GM19372 (cell line): ENCODE data around the gene SLC35D1.

ENCODE experiments used
- ATAC-seq: cut with Tn5 transposase; IDR thresholded peaks from one replicate; pipeline ENCODE4 v1.9.1; 2021; ENCODE audit warnings: mild to moderate bottlenecking, low read depth, moderate library complexity; ENCODE audit not compliant: unreplicated experiment

SLC35D1 gene

GRCh38 chr1:67051196-67051595 lies 2.8 kb downstream of the SLC35D1 start:
- ATAC-seq: no peak

DNA sequence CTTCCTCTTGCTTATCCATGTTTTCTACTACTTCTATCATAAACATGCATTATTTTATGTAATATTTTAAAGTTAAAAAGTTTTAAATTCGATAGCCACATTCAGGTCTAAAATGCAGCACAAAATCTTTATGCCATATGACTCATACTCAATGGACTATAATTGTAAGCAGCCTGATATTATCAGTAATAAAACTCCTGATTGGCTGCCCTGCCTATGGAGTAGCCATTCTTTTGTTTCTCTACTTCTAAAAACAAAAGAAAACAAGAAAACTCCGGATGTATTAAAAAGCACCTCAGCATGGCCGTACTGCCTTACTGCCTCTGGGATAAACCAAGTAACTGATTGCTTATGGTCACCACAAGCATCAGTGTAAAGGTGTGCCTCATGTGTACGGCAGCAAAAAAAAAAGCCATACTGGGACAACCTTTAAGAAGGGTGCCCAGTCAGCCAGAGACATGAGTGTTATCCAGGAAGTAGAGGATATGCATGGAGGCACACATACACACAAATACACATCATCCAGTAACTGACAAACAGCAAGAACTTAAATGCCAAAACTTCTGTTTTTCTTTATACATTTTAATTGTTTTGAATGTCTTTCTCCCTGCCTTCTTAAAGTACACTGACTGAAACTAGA lies 9.2 kb downstream of the SLC35D1 start:
- no peak for ATAC-seq

- ATAC-seq: no peak
Observed at GRCh38 chr1:67043366-67043765, 10.6 kb downstream of the SLC35D1 start.

DNA sequence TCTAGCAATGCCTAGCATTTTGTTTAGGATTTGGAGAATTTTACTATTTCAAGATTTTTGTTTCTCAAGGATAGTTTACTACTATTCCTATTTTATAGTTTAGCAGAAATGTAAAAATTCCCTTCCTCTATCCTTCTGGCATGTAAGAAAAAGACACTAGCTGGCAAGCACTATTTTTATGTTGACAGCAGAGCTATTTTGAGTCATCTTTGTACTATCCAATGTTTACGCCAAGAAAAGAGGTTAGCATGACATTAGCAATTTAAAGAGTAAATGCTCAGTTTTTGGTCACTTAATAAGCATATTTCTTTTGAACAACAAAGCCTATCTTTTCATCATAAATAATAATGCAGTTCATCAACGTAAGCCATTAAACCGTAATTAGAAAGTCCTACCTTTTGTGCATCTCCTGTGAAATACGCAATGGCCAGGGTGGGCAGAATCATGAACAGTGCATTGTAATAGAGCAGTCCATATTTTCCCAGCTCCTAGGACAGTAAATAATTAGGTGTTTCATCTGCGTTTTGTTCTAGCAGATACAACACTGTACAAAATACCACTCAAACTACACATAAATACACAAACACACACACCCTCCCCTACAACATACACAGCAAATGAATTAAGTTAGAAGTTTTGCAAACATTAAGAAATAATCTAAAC lies 12.0 kb downstream of the SLC35D1 start:
- no peak for ATAC-seq

- no peak for ATAC-seq
Observed at GRCh38 chr1:67040405-67040804, 13.5 kb downstream of the SLC35D1 start.

- no peak for ATAC-seq
Observed at GRCh38 chr1:67031859-67032247, 22.1 kb downstream of the SLC35D1 start.

- ATAC-seq: no peak
Observed at GRCh38 chr1:67031121-67031858, 22.7 kb downstream of the SLC35D1 start.

GRCh38 chr1:67029472-67029871 lies 24.5 kb downstream of the SLC35D1 start:
- no peak for ATAC-seq

GRCh38 chr1:67020765-67021164 lies 33.2 kb downstream of the SLC35D1 start:
- ATAC-seq: no peak

- ATAC-seq: no peak
Observed at GRCh38 chr1:67020304-67020703, 33.6 kb downstream of the SLC35D1 start.

DNA sequence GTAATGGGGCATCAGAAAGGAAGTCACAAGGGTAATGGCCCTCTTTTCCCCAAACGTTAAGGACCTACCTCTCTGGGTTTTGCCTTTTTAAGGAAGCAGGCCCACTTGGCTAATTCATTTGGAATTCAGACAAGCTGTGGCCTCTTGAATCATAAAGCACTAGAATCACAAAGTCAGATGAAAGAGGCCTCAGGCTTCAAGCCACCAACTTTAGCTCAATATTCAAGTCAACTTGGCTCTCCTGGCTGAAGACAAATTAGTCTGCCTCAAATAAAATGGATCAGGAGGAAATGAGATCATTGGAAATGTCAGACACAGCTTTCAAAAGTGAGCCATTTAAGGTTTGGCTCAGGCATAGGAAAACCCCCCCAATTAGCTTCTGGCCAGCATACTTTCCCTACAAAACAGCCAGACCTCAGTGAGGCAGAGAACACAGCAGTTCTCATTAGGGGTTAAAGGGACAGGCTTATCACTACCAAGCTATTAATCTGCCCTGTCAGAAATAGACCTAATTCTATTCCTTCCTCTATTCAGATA lies 34.3 kb downstream of the SLC35D1 start:
- ATAC-seq: no peak

DNA sequence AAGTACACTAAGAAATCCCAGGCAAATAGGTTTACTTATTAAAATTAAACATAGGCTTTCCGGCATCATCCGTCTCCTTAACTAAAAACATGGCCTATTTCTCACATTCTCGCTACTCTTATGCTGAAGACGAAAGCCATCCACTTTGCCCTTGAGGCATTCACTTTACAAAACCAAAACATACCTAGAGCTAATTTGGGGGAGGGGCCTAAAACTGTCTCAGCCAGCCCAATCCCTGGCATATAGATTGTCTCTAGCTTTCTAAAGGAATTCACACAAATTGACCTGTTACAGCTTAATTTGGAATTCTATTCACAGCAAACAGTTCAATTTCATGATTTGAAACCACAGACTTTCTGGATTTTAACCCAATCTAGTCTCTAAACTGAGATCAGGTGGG lies 34.8 kb downstream of the SLC35D1 start:
- ATAC-seq: no peak

DNA sequence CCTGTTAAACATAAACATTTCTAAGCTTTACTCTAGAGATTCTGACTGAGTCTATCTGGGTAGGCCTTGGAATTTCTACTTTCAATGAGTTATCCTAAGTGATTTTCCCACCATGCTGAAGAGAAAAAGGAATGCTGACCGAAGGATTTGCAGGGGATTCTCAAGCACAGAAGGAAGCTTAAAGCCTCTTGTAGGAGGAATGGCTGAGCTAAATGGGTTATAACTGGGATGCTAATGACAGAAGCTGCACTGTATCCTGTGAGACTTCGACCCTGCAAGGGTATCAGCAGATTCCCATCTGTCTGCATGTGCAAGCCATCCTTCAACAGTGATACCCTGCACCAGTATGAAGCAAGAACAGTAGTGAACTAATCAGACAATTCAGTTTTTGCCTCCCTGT lies 35.4 kb downstream of the SLC35D1 start:
- no peak for ATAC-seq

GRCh38 chr1:67013573-67013972 lies 40.4 kb downstream of the SLC35D1 start:
- no peak for ATAC-seq

GRCh38 chr1:67009792-67010191 lies 44.2 kb downstream of the SLC35D1 start:
- ATAC-seq: no peak

DNA sequence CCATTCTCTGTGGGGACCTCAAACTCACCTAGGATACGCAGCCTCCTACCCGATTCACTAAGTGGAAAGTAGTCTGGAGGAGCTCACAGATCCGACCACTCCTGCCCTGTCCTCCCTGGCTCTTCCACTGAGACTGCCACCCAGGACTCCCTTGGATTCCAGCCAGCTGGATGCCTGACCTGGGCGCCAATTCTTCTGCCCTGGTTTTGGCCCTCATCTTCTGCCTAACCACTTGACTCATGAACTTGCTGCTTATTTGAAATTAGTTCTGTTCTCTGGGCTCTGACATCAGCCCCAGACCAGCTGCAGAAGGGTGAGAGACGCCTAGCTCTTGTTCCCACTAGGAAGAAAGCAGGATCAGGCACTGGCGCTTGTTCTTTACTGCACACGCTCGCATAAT lies 48.9 kb downstream of the SLC35D1 start:
- no peak for ATAC-seq

DNA sequence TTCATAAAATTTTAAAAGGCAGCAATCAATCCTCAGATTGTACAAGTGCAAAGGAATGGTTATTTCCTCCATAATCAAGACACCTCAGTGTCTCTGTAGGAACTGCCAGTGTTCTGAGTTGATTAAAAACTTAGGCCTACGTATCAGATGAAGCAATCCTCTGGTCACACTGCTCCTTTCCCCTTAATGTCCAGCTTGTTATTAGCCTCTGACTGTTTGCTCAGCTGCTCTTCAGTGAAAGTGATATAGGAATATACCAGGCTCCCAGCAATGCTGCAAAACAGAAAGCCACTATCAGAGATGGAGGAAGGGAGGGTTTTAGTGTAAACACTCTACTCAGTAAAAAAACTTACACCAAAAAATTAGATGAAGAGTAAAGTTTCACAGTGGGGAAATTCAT lies 49.8 kb downstream of the SLC35D1 start:
- no peak for ATAC-seq

DNA sequence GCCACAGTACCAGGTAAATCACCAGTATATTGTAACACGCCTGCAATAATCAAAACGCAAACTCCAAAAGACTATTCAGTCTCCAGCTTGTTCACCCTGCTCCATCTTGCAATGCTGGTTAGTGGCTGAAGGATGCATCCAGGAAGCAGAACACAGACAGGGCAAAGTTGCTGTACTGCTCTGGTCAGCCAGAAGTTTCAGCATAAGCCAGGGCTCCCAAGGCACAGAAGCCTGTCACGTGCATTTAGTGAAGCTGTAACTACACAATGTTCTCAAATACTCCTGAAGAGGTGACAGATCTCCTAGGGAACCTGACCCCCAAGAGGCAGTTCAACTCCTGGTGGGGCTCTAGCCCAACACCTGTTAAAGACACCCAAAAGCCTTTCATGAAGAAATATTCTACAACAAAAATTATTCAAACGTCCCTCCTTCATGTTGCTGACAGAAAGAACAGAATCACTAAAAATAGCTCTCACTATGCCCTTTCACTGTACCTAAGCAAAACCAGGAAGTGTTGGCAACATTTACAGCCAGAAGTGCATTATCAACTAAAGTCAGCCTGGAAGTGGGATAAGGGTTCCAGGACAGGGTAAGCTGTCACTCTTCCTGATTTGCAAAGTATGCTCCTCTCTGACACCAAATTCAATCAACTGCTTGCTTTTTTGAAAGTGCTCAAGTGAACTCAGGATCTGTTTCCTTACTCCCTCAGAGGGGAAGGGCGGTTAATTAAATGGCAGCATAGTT lies 52.1 kb downstream of the SLC35D1 start:
- no peak for ATAC-seq

GRCh38 chr1:66999640-67000400 lies 54.1 kb downstream of the SLC35D1 start:
- ATAC-seq: no peak

- ATAC-seq: no peak
Observed at GRCh38 chr1:66998972-66999371, 55.0 kb downstream of the SLC35D1 start.
